ENCODE data around the gene EPHA5.

Gene EPHA5

DNA sequence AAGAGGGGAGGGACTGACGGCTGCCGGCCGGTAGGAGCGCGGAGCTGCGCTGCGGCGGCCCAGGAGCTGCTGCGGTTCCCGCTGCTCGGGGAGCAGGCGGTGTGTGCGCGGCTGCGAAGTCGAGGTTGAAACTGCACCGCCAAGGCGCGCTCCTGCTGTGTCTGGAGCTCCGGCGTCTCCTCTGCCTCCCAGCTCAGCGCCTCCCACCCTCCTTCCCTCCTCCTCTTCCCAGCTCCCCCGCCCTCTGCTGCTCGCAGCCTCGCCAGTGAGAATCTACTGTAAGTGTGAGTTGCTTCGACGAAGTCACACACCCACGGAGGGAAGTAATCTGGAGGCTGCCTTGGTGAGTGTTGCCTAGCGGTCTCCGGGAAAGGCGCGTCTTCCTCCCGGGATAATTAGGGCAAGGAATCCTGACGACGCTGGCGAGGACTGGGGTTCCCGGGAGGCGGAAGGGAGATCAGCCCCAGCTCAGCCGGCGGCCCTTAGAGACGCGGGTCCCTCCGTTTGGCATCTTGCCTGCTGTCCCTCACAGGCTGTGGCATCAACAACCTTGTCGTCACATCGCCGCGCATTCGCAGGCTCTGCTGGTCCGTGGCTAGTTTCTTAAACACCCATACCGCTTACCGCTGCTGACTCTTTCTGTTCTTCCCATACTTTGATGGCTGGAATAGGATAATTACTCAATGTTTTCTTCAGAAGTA is at the start of gene EPHA5:
EPHA5 (minus strand) TSS at position 159 of the 701 bp plus-strand sequence. CDS start 747 bp downstream, outside the sequence.
- DNase-seq: no peak

DNA sequence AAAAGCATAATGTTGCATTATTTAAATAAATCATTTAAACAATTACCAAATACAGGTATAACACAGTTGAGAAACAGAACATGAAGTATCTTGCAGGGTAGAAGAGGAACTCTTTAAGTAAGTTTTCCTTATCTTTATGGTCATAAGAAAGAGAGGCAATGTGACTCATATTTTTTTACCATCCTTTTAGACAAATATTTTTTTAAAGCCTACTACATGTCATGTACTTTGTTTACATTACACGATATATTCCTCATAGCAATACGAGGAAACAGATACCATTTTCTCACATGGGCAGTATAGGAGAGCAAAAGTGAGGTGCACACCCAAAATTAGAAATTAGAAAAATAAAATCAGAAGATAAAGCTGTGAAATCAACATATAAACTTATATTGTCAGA is 49.3 kb upstream of the EPHA5 start:
- DNase-seq: no peak

DNA sequence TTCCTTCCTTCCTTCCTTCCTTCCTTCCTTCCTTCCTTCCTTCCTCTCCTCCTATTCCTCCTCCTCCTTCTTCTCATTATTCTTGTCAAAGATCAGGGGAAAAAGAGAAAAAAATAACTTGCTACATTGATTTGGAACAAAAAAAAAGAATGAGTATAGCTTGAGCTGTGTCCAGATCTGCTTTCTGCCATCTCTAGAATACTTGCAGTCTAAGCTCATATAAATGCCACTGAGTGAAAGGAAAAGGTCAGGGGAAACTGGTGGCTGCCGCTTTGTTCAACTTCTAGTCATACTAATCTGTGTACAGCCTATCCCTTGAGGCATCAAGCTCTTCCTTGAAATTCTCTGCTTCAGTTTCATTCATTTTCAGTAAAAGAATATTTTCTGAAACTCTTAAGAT is 28.3 kb upstream of the EPHA5 start:
- DNase-seq: no peak

DNA sequence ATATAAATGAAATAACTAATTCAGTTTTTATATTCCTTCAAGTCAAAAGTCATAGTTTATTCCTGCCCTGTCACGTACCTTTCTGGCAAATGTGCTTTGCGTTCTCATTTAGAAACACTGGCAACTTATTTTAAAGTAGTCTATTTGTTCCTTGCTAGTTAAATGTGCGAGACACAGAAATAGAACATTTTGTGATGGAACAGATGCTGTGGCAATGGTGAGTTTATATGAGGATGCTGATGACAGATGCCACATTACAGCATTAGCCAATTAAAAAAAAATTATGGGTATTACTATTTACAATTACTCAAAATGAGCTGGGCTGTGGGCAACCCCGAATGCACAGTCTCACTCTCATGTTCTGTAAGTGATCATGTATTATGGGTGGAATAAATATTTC is 26.1 kb upstream of the EPHA5 start:
- no peak for DNase-seq

DNA sequence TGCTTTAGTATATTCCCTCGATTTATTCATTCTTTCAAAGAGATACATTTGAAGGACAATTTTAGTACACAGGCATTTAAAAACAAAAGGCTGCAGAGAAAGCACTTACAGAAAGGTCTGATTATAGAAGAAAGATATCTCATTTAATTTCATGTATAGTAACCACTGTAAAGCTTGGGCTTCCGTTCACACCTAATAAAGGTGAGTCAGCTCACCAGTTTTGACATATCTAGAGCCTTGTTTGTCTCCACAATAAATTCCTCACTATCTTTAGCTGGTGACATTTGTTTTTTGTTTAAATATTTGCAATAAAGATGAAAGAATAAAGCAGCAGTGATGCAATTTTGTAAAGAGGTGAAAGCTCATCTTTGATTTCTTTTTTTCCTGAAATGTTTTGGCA is 1.1 kb upstream of the EPHA5 start:
- no peak for DNase-seq

DNA sequence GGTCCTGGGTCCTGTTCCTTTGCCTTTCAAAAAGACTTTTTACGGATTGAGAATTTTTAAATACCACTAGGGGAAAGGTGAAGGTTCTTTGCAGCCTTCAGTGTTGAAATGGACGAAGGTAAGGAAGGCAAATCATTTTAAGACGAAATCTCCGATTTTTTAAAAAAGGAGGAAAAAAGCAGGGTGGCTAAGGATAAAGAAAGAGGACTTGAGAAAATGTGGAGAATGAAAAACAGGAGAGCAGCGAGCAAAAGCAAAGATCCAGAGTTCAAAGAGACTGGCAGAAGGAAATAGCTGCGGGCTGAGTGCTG is 314 bp downstream of the EPHA5 start:
- no peak for DNase-seq

DNA sequence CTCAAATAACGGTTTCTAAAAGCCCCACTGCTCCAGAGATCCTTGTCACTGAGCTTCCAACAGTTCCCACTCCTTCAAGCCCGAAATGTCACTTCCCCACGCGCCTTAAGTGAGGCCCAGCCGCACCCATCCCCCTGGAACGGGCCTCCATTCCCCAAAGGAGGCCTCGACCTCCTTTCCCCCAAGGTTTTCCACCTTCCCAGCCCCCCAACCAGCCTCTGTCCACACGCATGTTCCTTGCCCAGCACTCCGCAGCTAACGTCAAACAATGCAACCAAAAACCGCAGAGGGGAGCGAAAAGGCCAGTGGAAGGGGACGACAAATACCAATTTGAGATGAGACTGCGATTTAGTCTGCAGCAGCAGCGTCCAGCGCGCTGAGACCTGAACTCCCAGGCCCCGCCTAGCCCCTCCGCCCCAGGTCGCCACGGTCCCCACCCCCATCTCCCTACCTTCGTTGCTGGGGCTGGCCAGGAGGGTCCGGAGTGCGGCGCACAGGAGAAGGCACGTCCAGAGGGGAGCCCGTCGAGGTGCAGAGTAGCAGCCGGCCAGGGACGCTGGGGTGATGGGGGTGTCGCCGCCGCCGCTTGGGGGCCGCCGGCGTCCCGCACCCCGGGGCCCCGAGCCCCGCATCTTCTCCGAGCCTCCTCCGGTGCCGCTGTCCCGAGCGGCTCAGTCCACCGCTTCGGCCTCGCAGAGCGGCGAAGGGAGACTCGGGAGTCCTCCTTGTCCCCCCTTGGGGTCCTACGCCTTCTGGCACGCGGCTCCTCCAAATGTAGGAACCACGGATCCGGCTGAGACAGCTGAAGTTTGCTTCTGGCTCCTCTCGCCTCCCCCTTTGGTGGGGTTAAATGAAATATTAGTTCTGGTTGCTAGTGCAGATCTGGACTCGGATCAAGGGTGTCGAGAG is 924 bp downstream of the EPHA5 start:
- no peak for DNase-seq

DNA sequence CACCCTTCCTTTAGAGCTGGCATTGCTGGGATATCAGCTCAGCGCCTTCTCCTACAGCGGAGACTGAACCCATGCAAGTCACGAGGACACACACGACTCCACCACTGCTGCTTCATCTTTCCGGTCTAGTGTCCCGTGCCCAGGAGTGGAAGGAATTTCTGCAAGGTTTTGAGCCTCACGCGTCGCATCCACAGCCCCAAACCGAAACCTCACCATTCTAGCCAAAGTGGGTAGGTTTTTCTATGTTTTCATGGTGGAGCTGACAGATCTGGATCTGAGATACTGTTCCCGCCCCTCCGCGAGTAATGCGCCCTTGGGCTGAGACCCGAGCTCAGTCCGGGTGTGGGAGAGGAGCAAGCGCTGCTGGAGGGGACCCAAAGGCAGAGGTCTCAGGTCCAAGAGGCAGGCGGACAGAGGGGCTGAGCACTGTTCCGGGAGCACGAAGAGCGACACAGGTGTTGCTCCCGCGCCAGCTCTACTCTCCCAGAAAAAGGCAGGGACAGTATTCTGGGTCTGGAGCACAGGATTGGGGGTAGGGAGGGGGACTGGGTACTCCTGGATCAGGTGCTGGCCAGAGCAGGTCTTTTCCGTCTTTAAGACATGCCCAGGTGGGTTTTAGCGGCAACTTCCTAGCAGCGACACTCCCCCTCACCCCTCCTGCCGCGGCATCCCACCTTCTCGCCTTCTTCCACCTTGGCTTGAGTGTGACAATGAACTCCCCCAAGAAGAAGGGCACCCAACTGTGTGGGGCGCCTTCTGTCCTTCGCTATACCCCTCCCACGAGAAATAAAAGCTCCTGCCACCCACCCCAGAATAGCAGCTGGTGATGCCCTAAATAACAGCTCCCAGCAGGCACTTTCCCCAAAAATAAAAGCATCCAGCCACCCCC is 1.8 kb downstream of the EPHA5 start:
- DNase-seq: no peak

DNA sequence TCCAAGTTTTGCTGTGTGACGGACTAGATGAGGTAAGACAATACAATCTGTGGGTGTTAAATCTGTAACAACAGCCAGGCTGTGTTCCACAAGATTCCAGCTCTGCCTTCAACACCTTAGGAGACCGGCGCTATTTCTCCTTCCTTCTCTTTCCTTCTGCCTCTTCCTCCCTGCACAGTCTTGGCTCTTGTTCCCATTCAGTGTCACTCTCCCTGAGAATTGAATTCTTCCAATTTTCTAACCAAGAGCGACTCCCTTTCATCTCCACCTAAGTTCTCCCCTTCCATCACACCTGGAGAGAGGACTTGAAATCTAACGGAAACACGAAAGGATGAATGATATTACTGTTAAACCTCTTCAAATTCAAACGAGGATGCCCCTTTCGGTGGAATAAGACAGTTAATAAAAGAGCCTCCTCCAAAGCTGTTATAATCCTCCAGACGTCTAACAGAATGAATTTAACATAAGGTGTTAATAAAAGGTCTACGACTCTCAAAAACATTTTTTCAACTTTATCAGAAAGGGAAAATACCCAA is 2.7 kb downstream of the EPHA5 start:
- DNase-seq: no peak

DNA sequence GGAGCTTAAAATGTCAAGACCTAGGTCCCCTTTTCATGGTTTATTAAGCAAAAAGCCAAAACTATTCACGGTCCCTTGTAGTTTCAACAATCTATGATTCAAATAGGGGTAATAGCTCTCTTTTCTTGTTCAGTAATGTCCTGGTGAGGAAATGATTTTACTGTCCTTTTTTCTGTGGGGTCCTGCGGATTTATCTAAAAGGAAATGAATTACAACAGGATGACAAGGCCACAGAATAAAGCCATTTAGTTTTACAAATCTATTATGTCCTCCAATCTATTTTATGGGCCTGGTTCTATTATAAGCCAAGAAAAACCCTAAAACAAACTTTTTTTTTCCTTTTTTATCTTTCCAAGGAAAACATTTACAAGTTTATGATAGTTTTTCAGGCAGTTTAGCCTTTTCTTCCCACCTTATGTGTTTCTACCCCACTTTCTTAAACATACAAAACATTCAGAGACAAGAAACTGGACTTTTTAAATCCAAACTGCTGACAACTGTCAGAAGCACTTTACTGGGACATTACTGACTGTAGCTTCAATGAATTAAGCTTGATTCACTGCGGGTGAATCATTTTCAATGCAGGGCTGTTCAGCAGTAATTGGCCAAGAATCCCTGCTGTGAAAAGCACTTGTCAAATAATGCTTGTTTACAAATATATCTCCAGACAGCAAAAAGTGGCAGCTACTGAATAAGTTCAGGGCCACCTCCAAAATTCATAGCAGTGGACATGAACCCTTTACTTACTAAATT is 4.3 kb downstream of the EPHA5 start:
- DNase-seq: no peak

DNA sequence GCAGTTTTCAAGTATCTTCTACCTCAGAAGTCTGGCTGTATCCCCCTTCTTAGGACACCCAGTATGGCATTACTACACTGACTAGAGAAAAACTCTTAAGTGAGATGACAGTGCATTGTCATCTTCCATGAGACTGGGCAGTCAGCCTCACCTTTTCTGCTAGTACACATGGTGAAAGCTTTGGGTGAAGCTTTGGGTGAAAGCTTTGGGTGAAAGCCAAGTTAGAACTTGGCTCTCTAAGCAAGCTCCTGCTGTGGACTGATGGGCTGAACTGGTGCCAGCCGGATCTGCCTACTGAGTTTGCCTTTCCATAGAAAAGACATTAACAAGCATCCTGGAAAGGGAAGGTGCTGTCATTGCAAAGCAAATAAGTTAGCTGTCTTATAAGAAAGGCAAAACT is 8.8 kb downstream of the EPHA5 start:
- DNase-seq: no peak

DNA sequence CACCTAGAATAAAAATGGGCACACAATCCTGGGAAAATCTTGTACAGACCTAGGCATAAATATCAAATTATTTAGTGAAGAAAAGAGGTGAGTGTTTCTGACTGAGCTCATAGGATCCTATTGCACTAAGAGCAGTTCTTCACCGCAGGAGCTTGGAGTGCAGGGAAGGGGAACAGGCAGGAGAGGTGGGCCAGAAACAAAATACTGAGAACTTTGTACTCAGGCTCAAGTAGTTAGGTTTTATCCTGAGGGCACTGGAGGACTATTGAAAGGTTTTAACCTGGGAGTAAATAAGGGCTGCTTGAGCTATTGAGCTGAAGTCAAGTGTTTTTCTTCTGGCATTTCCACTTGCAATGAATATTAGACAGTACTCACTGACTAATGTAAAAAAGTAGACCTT is 12.2 kb downstream of the EPHA5 start:
- DNase-seq: no peak

DNA sequence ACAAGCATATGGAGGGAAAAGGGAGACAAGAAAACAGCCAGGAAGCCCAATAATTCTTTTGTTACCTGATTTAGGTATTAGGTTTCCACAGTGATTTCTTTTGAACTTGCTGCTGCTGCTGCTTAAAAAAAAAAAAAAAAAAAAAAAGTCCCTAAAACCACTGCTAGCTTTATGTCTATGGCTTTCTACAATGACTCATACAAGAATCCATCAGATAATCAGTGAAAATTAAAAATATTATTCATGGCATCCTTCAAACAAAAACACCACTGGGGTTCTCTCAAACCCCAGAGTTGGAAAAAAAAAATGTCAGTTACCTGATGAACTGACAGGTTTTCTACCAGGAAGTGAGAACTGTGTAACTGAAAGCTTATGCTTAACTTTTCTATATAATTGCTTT is 14.3 kb downstream of the EPHA5 start:
- no peak for DNase-seq

DNA sequence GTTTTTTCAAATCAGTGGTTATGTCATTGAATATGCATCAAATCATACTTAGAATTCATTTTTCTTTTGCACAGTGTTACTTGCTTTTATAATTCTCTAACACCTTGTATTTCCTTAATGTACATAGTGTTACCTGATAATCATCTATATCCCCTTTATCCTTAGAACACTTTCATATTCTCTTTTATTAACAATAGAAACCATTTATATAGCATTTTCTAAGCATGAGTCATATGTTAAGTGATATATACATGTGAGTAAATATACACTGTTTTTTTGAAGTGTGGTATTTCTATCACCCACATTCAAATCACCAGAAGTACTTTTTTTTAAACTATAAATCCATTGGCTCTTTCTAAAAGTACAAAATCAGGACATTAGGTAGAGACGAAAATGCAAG is 15.3 kb downstream of the EPHA5 start:
- DNase-seq: no peak

DNA sequence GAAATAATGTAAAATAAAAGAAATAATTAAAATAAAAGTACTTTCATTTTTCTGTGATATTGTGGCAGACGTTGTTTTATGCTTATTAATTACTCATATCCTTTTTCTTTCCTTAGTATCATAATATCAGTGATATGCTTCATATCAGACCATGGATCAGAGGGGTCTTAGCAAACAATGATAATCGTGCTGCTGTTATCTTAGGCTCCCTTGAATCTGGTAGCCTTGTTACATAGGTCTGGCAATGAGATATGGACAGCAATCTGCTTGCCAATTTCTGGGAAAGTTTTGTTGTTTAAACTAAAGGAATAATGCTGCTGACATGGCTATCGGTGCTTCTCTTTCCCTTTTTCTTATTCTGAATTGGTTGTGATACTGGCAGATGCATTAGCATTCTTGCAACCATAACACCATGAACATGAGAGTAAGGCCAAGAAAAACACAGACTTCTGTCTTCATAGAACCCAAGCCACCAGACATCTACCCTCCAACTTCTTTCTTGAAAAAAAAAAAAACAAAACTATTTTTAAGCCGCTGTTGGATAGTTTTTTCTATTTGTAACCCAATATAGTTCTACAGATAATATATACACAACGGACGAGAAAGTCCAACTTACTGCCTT is 16.4 kb downstream of the EPHA5 start:
- DNase-seq: no peak

DNA sequence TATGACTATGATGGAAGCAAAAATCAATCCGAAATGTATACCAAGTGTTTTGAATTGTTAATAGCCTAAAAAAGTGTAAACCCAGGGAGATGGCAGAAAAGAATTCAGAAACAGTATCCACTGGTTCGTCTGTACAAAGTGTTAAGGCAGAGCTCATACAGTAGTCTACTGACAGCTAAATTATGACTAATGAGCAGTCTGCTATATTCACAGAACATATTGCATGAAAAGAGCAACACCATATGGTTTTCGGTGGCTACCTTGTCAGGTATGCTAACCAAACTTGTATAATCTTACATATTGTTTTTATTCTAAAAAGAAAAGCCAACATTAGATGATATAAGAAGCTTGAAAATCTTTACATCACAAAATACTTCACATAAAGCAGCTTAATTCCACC is 18.5 kb downstream of the EPHA5 start:
- DNase-seq: no peak

DNA sequence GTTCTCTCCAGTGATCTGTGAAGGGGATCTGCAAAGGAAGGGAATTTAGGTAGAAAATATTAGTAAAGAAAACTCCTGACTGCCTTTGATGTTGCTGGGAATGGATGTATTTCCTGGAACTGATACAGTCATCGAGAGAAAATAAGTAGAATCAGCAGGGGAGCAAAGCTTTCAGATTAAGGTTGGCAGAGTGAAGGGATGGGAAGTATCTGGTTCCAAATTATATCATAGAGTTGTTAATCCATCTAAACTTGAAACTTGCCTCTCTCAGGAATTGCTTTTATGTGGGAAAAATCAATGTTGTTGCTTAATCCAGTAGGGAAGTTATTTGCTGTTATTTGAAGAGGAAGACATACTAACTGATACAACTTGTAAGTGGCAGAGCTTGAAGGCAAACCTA is 19.3 kb downstream of the EPHA5 start:
- DNase-seq: no peak

DNA sequence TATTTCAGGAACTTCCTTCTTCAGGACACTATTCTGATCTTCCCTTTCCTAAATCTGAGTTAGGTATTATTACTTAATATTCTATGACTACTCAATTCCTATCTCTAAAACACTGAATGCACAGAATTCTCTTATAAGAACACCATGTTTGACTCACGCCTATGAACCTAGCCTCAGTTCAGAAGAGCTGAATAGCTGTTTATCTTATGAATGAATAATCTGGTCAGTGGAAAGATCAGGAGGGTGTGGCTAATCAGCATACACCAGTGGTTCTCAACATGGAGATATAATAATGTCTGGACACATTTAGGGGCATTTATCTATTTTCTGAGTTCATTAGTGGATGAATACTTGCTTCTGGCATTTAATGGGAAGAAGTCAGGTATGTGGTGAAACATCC is 24.2 kb downstream of the EPHA5 start:
- DNase-seq: no peak

DNA sequence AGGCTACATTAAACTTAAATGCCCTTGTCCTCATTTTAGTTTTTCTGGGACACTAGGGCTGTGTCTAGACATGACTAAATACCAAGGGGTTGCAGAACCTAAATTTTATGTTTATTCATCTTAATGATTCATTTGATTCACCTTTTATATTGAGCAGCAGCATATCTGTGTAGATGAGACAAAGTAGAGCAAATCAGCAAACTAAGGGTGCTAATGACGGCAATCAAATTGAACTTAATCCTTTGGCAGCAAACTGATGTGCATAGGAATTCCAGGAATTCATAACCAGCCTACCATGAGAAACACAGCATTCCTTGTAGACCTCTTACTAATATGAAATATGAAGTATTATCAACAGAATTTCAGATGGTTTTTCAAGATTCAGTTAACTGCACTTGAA is 25.1 kb downstream of the EPHA5 start:
- no peak for DNase-seq

DNA sequence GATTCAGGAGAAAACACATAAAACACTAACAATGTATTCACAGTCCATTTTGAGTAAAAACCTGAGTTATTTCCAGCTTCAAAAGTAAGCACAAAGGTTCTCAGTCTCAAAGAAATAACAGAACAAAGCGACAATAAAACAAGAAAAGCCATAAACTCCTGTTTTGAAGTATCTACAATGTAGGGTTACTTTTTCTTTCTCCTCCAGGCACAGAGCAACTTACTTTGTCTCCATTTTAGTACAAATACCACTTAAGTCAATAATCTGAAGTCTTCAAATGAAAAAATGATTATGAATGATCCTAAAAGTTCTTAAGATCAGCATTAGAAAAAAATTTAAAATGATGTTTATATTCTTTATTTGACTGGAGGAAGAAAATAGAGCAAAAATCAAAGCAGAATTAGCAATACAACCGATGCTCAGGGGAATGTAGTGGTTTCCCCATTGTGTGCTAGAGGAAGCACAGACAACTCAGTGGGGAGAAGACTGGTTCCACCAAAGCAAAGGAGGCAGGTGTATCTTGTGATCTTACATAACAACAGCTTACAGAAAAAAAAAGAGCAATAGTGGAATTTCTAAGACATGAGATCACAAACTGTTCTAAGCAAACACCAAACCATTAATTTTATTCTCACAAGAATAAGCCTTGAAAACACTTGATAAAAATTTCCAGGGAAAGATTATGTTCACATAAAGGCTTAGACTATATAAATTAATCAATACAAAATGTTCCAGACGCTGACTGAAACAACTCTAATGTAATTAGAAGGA is 35.1 kb downstream of the EPHA5 start:
- DNase-seq: no peak

DNA sequence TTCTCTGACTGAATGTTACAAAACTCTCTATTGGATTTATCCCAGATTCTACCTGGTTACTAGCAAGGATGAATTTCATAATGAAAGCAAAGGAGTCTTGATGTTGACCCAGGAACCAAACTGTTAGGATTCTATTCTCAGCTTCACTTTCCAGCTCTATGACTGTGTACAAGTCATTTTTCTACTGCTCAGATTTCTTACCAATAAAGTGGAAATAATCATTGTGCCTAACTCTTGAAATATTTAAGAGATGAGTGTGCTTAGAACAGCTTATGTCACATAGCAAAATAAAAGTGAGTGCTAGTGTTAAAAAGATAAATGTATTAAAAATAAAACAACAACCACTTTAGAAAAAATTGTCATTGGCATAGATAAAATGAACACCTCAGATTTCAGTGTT is 45.6 kb downstream of the EPHA5 start:
- DNase-seq: no peak
